GM13977 (cell line): ENCODE results near the gene CLCN2.

Source experiments
- DNase-seq: peaks from one replicate; pipeline ENCODE4 v3.0.0; 2012; ENCODE audit warnings: low spot score
- CTCF ChIP-seq: IDR thresholded peaks from 2 replicates; pipeline ENCODE4 v1.5.1; 2012; ENCODE audit warnings: mild to moderate bottlenecking, control low read depth; ENCODE audit not compliant: insufficient read depth; ENCODE audit errors: extremely low read depth, missing control alignments
- in situ Hi-C: fragments of 300-500 bp; cut with MboI; formaldehyde crosslinking; loops from one replicate; pipeline ENCODE4 v1.12.0; 2022; ENCODE audit warnings: low sequenced_read_pairs, low pct_unique_long_range_greater_than_20kb, mixed read lengths, inconsistent platforms; ENCODE audit not compliant: unreplicated experiment

CLCN2 gene

GRCh38 chr3:184386047-184386806, 24.8 kb upstream of the CLCN2 start:
- in situ Hi-C loops, result no loop called here

GRCh38 chr3:184384856-184385422, 23.5 kb upstream of the CLCN2 start:
- in situ Hi-C loops, result no loop called here
- no peak for DNase-seq
- TF ChIP-seq CTCF, result no peak

More at GRCh38 chr3:184386047-184386806, 24.8 kb upstream of the CLCN2 start:
- no peak for DNase-seq
- no peak for TF ChIP-seq CTCF

- in situ Hi-C loops, result no loop called here
- no peak for TF ChIP-seq CTCF
- no peak for DNase-seq
Measured at GRCh38 chr3:184384342-184384741, 22.9 kb upstream of the CLCN2 start.

DNA sequence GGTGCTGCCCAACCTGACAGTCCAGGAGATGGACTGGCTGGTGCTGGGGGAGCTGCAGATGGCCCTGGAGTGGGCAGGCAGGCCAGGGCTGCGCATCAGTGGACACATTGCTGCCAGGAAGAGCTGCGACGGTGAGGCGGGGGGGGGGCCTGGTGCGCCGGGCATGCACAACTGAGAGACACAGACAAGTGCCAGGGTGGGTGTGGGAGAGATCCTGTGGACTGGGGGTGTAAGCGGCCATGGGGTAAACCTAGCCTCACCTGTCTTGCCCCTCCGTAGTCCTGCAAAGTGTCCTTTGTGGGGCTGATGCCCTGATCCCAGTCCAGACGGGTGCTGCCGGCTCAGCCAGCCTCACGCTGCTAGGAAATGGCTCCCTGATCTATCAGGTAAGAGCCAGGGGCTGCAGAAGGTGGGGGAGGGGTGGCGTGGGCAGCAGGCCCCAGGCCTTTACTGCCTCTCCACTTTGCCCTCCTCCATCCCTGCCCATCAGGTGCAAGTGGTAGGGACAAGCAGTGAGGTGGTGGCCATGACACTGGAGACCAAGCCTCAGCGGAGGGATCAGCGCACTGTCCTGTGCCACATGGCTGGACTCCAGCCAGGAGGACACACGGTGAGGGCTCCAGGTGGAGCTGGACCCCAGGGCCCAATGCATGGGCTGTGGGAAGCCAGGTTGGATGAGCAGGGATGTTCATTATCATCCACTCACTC, 21.8 kb upstream of the CLCN2 start:
- TF ChIP-seq CTCF, result no peak
- in situ Hi-C loops, result no loop called here
- no peak for DNase-seq

DNA sequence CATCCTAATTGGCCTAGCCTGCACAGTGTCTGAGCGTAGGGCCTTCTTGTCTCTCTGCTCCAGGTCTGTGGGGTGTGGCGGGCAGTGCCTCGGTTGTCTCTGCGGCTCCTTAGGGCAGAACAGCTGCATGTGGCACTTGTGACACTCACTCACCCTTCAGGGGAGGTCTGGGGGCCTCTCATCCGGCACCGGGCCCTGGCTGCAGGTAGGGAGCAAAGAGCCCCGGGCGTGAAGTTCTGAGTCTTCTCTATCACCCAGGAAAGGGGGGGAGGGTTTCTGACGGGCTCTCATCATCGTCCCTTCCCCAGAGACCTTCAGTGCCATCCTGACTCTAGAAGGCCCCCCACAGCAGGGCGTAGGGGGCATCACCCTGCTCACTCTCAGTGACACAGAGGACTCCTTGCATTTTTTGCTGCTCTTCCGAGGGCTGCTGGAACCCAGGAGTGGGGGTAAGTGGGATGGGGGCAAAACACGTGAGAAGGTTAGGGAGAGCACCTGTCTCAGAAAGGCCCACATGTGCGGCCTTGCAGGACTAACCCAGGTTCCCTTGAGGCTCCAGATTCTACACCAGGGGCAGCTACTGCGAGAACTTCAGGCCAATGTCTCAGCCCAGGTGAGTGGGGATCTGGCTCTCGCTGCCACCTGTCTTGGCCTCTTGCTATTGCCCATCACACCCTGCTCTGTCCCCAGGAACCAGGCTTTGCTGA, 21.1 kb upstream of the CLCN2 start:
- no peak for TF ChIP-seq CTCF
- no peak for DNase-seq
- in situ Hi-C loops, result no loop called here
